Peyer's patch (tissue), 4 donors: ENCODE measurements around the gene SLC46A3.

Experiments
- POLR2A ChIP-seq, 2 donors: fragments of 450-650 bp; IDR thresholded peaks; one replicate each; pipeline ENCODE4 v1.5.1; 2017; ENCODE audit warnings: antibody characterized with exemption in 2 of 2, mild to moderate bottlenecking in 2 of 2, moderate library complexity in 2 of 2
- TF ChIP-seq, protein P1 (sequence below), 6 experiments: fragments of 450-650 bp in 4 of 6; fragments of 200-600 bp in 2 of 6; sonication (generic) in 1 of 6; IDR thresholded peaks; one replicate each; pipeline ENCODE4 v1.5.1; 2017 to 2019; ENCODE audit warnings: antibody characterized with exemption in 6 of 6, mild to moderate bottlenecking in 3 of 6, moderate library complexity in 1 of 6

GRCh38 chr13:28761586-28761985, 42.8 kb upstream of the SLC46A3 start:
- TF ChIP-seq POLR2A (IDR thresholded peaks at IDR 0.05) = no peak
- TF ChIP-seq, protein P1, sequence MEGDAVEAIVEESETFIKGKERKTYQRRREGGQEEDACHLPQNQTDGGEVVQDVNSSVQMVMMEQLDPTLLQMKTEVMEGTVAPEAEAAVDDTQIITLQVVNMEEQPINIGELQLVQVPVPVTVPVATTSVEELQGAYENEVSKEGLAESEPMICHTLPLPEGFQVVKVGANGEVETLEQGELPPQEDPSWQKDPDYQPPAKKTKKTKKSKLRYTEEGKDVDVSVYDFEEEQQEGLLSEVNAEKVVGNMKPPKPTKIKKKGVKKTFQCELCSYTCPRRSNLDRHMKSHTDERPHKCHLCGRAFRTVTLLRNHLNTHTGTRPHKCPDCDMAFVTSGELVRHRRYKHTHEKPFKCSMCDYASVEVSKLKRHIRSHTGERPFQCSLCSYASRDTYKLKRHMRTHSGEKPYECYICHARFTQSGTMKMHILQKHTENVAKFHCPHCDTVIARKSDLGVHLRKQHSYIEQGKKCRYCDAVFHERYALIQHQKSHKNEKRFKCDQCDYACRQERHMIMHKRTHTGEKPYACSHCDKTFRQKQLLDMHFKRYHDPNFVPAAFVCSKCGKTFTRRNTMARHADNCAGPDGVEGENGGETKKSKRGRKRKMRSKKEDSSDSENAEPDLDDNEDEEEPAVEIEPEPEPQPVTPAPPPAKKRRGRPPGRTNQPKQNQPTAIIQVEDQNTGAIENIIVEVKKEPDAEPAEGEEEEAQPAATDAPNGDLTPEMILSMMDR (IDR thresholded peaks at IDR 0.05) = no peak
